ENCODE data around the gene CERK.

- no peak for TF ChIP-seq POLR2AphosphoS5 (IDR thresholded peaks at IDR 0.05)
- TF ChIP-seq RAD21 (conservative IDR thresholded peaks at IDR 0.05) = no peak
- no peak for TF ChIP-seq CTCF (IDR thresholded peaks at IDR 0.05; ENCODE audit: poor library complexity, severe bottlenecking)
- no peak for TF ChIP-seq EP300 (conservative IDR thresholded peaks at IDR 0.05; ENCODE audit: poor library complexity, severe bottlenecking)
- TF ChIP-seq REST (IDR thresholded peaks at IDR 0.05; ENCODE audit: borderline replicate concordance) = no peak
- TF ChIP-seq MXI1 (conservative IDR thresholded peaks at IDR 0.05; ENCODE audit: poor library complexity, severe bottlenecking) = no peak
- no peak for TF ChIP-seq EZH2 (IDR thresholded peaks at IDR 0.05; ENCODE audit: borderline replicate concordance, insufficient read depth, low read length, poor library complexity, severe bottlenecking)
These were observed 77.3 kb downstream of the CERK start for GRCh38 chr22:46660604-46661201.
